GM18870 (cell line): ENCODE results near the gene CLUH.
"Not testable (repeated sequence)": the region's sequence is repeated elsewhere in the genome, so short reads cannot be mapped to it uniquely, and the experiment has no call there.

Experiments used
- ATAC-seq: cut with Tn5 transposase; IDR thresholded peaks from one replicate; pipeline ENCODE4 v1.9.1; 2021; ENCODE audit warnings: moderate library complexity; ENCODE audit not compliant: unreplicated experiment

The CLUH gene

DNA sequence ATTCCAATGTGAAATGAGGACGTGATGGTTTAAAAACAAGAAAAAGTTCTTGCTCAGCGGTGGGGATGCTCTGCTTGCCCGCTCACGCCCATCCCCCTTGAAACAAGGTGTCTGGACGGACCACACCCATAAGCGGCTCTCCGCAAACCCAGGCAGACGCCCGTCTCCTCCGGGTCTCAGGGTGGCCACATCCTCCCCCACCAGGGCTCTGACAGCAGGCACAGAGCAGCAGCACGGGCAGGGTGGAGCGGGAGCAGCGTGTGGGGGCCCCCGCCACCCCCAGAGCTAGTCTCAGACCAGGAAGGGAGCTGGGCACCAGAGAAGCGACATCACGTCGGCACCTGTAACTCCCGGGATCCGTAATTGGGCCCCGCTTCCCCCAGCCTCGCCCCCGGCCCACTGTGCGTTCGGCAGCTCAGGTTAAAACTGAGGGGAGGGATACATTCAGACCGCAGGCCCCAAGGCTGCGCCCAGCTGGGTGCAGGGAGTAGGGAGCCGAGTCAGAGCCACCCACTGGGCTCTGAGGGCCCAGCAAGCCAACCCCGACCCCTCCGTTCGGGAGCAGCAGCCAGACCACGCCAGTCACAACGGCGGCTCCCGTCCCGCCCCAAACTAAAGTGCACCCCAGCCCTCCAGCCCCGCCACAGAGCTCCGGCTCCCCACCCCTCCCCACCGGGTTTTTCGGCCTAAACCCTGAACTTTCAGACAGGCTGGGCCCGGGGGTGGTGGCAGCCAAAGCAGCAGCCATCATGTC, 22.0 kb downstream of the CLUH start:
- ATAC-seq = no peak

- ATAC-seq = no peak
These were observed 22.9 kb downstream of the CLUH start for GRCh38 chr17:2688351-2689342.

- ATAC-seq = no peak
These were observed 24.5 kb downstream of the CLUH start for GRCh38 chr17:2687074-2687418.

DNA sequence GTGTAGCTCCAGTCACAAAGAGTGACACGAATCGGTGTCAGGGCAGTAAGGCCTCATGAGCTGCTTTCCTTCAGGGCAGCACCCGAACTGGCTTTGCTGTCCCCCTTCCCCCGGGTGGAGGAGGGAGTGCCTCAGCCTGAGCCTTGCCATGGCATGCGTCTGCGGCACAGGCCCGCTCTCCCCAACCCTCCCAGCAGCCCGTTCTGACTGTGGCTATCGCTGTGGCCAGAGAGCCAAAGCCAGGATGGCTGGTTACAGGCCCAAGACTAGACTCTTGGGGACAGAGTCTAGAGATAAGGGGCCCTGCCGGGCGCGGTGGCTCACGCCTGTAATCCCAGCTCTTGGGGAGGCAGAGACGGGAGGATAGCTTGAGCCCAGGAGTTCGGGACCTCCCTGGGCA, 25.9 kb downstream of the CLUH start:
- no peak for ATAC-seq

- no peak for ATAC-seq
These were observed 27.0 kb downstream of the CLUH start for GRCh38 chr17:2684549-2684948.

DNA sequence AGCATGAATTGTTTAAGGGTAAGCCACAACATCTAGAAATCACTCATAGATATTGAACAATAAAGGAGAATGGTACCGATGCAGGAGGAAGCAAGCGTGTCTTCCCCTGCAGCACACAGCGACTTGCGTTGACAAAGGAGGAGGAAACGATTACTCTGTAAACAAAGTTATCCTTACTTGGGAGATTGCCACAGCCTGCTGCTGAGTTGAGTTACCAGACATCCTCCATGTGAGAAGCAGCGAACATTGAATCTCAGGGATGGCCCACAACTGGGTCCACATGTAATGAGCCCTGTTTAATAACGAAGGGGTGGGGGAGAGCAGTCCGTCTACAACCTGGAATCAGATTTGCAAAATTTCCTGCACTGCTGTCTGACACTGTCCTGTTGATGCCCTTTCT, 27.7 kb downstream of the CLUH start:
- ATAC-seq = no peak

DNA sequence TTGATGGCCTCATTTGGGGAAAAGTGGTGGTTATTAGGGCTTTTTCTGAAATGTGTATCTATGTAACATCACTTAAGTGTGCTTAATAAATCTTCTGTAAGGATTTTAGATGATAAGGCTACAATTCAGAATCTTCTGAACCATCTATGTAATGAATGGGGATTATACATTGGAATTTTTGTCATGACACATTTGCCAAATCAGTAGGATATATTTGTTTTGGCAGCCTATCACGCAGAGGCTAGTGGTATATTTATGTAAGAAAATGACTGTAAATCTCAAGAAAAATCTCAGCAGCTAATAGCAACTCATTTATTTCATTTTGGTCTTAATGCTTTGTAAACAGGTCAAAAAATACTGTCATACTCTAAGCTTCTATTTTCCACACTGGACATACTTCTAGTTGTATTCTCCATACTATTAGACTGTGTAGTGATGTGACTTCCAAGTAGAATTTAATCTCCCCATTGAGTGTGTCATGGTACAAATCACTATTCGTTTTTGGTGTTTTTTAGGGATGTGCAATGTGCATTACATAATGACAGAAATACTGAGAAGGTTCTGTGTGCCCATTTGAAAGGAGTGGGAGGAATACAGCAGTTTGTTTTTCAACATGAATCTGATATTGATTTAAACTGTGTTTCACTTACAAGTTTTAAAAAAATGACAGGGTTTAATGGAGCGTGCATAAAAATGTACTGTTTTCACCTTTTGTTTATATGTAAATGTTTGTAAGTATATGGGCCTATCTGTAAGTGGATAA, 29.2 kb downstream of the CLUH start:
- ATAC-seq = no peak

- no peak for ATAC-seq
These were observed 29.9 kb downstream of the CLUH start for GRCh38 chr17:2681650-2682049.

- no peak for ATAC-seq
These were observed 30.6 kb downstream of the CLUH start for GRCh38 chr17:2680961-2681360.

DNA sequence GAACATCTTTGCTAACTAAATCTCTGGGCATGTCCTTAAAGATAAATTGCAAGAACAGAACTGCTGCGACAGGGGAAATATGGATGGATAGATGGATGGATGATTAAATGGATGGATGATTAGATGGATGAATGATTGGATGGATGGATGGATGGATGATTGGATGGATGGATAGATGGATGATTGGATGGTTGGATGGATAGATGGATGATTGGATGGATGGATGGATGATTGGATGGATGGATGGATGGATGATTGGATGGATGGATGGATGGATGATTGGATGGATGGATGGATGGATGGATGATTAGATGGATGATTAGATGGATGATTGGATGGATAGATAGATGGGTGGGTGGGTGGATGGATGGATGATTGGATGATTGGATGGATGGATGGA, 32.3 kb downstream of the CLUH start:
- not testable (repeated sequence) for ATAC-seq

DNA sequence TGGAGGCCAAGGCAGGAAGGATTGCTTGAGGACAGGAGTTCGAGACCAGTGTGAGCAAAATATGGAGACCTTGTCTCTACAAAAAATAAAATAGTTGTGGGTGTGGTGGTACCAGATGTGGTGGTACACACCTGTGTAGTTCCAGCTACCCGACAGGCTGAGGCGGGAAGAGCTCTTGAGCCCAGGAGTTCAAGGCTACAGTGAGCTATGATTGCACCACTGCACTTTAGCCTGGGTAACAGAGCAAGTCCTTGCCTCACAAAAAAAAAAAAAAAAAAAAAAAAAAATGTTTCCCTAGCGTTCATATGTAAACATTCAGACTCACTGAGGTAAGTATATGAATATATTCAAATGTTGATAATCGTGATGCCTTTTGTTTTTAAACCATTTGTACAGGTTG, 39.5 kb downstream of the CLUH start:
- ATAC-seq = no peak

- ATAC-seq = not testable (repeated sequence)
These were observed 51.2 kb downstream of the CLUH start for GRCh38 chr17:2660410-2660809.

DNA sequence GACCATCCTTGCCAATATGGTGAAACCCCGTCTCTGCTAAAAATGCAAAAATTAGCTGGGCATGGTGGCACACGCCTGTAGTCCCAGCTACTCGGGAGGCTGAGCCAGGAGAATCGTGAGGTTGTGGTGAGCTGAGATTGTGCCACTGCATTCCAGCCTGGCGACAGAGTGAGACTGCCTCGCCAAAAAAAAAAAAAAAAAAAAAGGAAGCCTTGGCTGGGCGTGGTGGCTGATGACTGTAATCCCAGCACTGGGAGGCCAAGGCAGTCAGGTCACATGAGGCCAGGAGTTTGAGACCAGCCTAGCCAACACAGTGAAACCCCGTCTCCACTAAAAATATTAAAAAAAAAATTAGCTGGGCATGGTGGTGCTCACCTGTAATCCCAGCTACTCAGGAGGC, 52.2 kb downstream of the CLUH start:
- ATAC-seq = not testable (repeated sequence)

DNA sequence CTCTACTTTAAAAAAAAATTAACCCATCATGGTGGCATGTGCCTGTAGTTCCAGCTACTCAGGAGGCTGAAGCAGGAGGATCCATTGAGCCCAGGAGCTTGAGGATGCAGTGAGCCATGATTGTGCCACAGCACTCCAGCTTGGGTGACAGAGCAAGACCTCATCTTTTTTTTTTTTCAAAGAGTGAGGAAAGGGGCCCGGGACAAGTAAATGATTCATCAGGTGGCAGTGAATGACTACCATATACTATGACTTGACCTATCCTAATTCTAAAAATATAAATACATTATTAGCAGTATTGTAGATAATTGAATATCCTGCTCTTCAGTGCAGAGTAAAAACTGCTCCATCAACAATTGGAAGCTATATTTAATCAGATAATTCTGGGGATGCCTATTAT, 55.3 kb downstream of the CLUH start:
- ATAC-seq = no peak

- ATAC-seq = no peak
These were observed 56.0 kb downstream of the CLUH start for GRCh38 chr17:2655546-2655945.

GRCh38 chr17:2652911-2653310, 58.7 kb downstream of the CLUH start:
- not testable (repeated sequence) for ATAC-seq

- no peak for ATAC-seq
These were observed 62.4 kb downstream of the CLUH start for GRCh38 chr17:2649191-2649590.

- no peak for ATAC-seq
These were observed 63.6 kb downstream of the CLUH start for GRCh38 chr17:2647957-2648356.

GRCh38 chr17:2644971-2645370, 66.6 kb downstream of the CLUH start:
- no peak for ATAC-seq
